Upper lobe of right lung (tissue), 1 donor: ENCODE measurements around the gene EHMT2. TPM values are rescaled to one million over a fixed set of nuclear protein-coding genes. Genes with fewer than 3 reads are reported as not detected.
"Not testable (repeated sequence)": the region's sequence is repeated elsewhere in the genome, so short reads cannot be mapped to it uniquely, and the experiment has no call there.

Source experiments
- ATAC-seq: fragments of 200-7000 bp; cut with Tn5 transposase; one replicate; pipeline ENCODE4 v1.9.1; 2020; ENCODE audit warnings: mild to moderate bottlenecking, moderate library complexity
- DNase-seq: peaks from one replicate; pipeline ENCODE4 v3.0.0-alpha.2; 2020
- H3K27ac ChIP-seq: fragments of 200-600 bp; one replicate; pipeline ENCODE4 v1.8.0; 2022
- H3K27me3 ChIP-seq: fragments of 200-600 bp; one replicate; pipeline ENCODE4 v1.8.0; 2022; ENCODE audit warnings: mild to moderate bottlenecking
- H3K36me3 ChIP-seq: fragments of 200-600 bp; one replicate; pipeline ENCODE4 v1.8.0; 2022
- H3K4me1 ChIP-seq: fragments of 200-600 bp; one replicate; pipeline ENCODE4 v1.8.0; 2022
- H3K4me3 ChIP-seq: fragments of 200-600 bp; one replicate; pipeline ENCODE4 v1.8.0; 2022; ENCODE audit warnings: mild to moderate bottlenecking
- H3K9me3 ChIP-seq: fragments of 200-600 bp; one replicate; pipeline ENCODE4 v1.8.0; 2022
- CTCF ChIP-seq: fragments of 200-600 bp; IDR thresholded peaks from one replicate; pipeline ENCODE4 v1.8.0; 2022; ENCODE audit warnings: antibody characterized with exemption
- intact Hi-C: fragments of 100-400 bp; cut with DNase I; formaldehyde crosslinking; loops from one replicate; pipeline ENCODE4 v1.11.0; 2022
- total RNA-seq: library from RNA; stranded (reverse); fragmentation: NEBNext Ultra II Directional; extraction: Animal tissue kit (Norgen Biotek cat#: 25700); gene quantifications from one replicate; pipeline ENCODE4 v1.2.1, GENCODE V29; 2021
- donor health status: DM: no; HTN: yes; CAD: no; lungs with severe emphysema.

Gene EHMT2
- total RNA-seq, 1 donor from 2014 or later, result 36.0 TPM

GRCh38 chr6:31864818-31865204, 32.7 kb downstream of the EHMT2 start:
- Histone ChIP-seq H3K4me3 (no peak overlapping the region), H3K27me3 (no peaks in the 10 kb centered on the region), H3K9me3 (no peaks in the 10 kb centered on the region), H3K36me3 (peaks cover 18% of the 10 kb centered on the region), H3K27ac (no peak overlapping the region), H3K4me1 (peaks cover 6% of the 10 kb centered on the region)
- ATAC-seq, result no peak
- no peak for TF ChIP-seq CTCF
- intact Hi-C loops, result no loop called here
- DNase-seq, result no peak

GRCh38 chr6:31864123-31864562, 33.4 kb downstream of the EHMT2 start:
- peak overlapping the region; percentile 88 for H3K4me3 ChIP-seq
- intact Hi-C loops, H3K4me1 ChIP-seq, DNase-seq, H3K27me3 ChIP-seq, H3K9me3 ChIP-seq, ATAC-seq: not testable (repeated sequence)
- H3K27ac ChIP-seq, result peak overlapping the region; percentile 80
- peaks cover 24% of the 10 kb centered on the region for H3K36me3 ChIP-seq

- H3K4me1 ChIP-seq, result peaks cover 6% of the 10 kb centered on the region
- intact Hi-C loops, result no loop called here
- peak within 1 kb of the TSS; percentile 88 for H3K4me3 ChIP-seq
- no peaks in the 10 kb centered on the region for H3K9me3 ChIP-seq
- H3K27me3 ChIP-seq, result no peaks in the 10 kb centered on the region
- ATAC-seq (peak; percentile 97), DNase-seq (peak; percentile 100)
- peak within 1 kb of the TSS; percentile 85 for H3K27ac ChIP-seq
- H3K36me3 ChIP-seq, result peaks cover 39% of the 10 kb centered on the region
- TF ChIP-seq CTCF, result no peak
These were observed 34.9 kb downstream of the EHMT2 start, which contains the start of gene NEU1 for GRCh38 chr6:31862344-31863235. Gene NEU1 (minus strand): TSS chr6:31862821. CDS start chr6:31862776, 45 bp downstream.

- Histone ChIP-seq H3K36me3 (peaks cover 44% of the 10 kb centered on the region), H3K4me1 (peaks cover 6% of the 10 kb centered on the region)
- intact Hi-C loops, result no loop called here
These were observed 35.6 kb downstream of the EHMT2 start for GRCh38 chr6:31861919-31862343.

GRCh38 chr6:31861150-31861549, 36.3 kb downstream of the EHMT2 start:
- intact Hi-C loops, result no loop called here
- H3K36me3 ChIP-seq, result peaks cover 45% of the 10 kb centered on the region
- no peaks in the 10 kb centered on the region for H3K27me3 ChIP-seq
- H3K4me1 ChIP-seq, result peaks cover 6% of the 10 kb centered on the region
- no peak overlapping the region for H3K4me3 ChIP-seq
- DNase-seq, result no peak
- TF ChIP-seq CTCF, result no peak
- H3K27ac ChIP-seq, result no peak overlapping the region
- ATAC-seq, result no peak
- no peaks in the 10 kb centered on the region for H3K9me3 ChIP-seq

More at GRCh38 chr6:31861919-31862343, 35.6 kb downstream of the EHMT2 start:
- Histone ChIP-seq H3K27ac (peak overlapping the region; percentile 85), H3K4me3 (peak overlapping the region; percentile 88), H3K9me3 (no peaks in the 10 kb centered on the region), H3K27me3 (no peaks in the 10 kb centered on the region)
- TF ChIP-seq CTCF, result no peak
- DNase-seq (no peak), ATAC-seq (no peak)

GRCh38 chr6:31860349-31860748, 37.1 kb downstream of the EHMT2 start:
- Histone ChIP-seq H3K4me3 (no peak overlapping the region), H3K27ac (no peak overlapping the region), H3K27me3 (no peaks in the 10 kb centered on the region), H3K9me3 (no peaks in the 10 kb centered on the region), H3K4me1 (peaks cover 6% of the 10 kb centered on the region), H3K36me3 (peaks cover 45% of the 10 kb centered on the region)
- DNase-seq (no peak), ATAC-seq (no peak)
- no peak for TF ChIP-seq CTCF
- intact Hi-C loops, result no loop called here
